GM12874 (cell line): ENCODE results near the gene ZBTB20.

ENCODE experiments used
- CTCF ChIP-seq: IDR thresholded peaks from 2 replicates; pipeline ENCODE4 v1.5.1; 2011; ENCODE audit warnings: low read depth, mild to moderate bottlenecking, control low read depth, low read length, moderate library complexity; ENCODE audit not compliant: insufficient read depth

ZBTB20 gene

GRCh38 chr3:114741066-114741465 is 406.0 kb downstream of the ZBTB20 start:
- no peak for TF ChIP-seq CTCF

- no peak for TF ChIP-seq CTCF
These were observed 407.5 kb downstream of the ZBTB20 start for GRCh38 chr3:114739627-114740026.

GRCh38 chr3:114732353-114732752 is 414.7 kb downstream of the ZBTB20 start:
- TF ChIP-seq CTCF, result no peak

GRCh38 chr3:114730397-114730796 is 416.7 kb downstream of the ZBTB20 start:
- TF ChIP-seq CTCF, result no peak

GRCh38 chr3:114727373-114727772 is 419.7 kb downstream of the ZBTB20 start:
- TF ChIP-seq CTCF, result no peak

GRCh38 chr3:114725966-114726365 is 421.1 kb downstream of the ZBTB20 start:
- TF ChIP-seq CTCF, result no peak

GRCh38 chr3:114722530-114722929 is 424.6 kb downstream of the ZBTB20 start:
- no peak for TF ChIP-seq CTCF

- TF ChIP-seq CTCF, result no peak
These were observed 425.2 kb downstream of the ZBTB20 start for GRCh38 chr3:114721864-114722263.
